ENCODE results near the gene RSU1.

The RSU1 gene

DNA sequence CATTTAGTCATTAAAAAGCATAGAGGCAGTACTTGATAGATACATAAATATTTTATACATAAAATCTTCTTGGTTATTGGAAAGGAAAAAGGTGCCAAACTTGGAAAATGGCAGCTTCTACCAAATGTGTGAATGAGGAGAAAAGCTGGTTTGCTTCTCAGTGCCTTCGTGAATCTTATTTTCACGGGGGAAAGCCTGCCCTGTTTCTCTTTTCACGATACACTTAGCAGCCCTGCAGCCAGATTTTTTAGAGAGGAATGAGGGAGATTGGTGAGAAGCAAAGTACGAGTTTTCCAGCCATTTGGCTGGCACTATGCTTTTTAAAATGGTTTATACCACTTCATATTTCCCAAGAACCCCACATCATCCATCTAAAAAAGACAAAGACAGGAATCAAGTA is 272.6 kb downstream of the RSU1 start:
- TF ChIP-seq, protein P1, sequence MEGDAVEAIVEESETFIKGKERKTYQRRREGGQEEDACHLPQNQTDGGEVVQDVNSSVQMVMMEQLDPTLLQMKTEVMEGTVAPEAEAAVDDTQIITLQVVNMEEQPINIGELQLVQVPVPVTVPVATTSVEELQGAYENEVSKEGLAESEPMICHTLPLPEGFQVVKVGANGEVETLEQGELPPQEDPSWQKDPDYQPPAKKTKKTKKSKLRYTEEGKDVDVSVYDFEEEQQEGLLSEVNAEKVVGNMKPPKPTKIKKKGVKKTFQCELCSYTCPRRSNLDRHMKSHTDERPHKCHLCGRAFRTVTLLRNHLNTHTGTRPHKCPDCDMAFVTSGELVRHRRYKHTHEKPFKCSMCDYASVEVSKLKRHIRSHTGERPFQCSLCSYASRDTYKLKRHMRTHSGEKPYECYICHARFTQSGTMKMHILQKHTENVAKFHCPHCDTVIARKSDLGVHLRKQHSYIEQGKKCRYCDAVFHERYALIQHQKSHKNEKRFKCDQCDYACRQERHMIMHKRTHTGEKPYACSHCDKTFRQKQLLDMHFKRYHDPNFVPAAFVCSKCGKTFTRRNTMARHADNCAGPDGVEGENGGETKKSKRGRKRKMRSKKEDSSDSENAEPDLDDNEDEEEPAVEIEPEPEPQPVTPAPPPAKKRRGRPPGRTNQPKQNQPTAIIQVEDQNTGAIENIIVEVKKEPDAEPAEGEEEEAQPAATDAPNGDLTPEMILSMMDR (IDR thresholded peaks at IDR 0.05; ENCODE audit: insufficient read depth, low read depth, low read length, missing control alignments), result no peak

DNA sequence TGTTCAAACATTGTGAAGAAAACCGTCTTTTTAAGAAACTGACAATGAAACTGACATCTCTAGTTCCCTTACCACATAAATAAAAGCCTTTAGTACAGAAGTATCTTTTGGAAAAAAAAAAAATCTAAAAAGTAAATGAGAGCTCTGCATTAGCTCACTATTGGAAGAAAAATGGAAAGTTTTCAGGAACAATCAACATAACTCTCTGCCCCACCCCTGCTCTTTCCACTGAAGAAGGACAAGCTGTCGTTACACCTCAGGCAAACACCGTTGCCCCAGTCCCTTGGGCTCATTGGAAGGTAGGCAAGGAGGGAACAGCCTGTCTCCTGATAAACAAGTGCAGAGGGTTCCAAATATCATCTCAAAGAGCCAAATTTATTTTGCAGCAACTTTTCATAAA is 273.1 kb downstream of the RSU1 start:
- H3K4me3 ChIP-seq (ENCODE audit: low read depth, low read length), result no peak overlapping the region
- TF ChIP-seq, protein P1 (IDR thresholded peaks at IDR 0.05; ENCODE audit: insufficient read depth, low read depth, low read length, missing control alignments), result no peak
- DNase-seq (ENCODE audit: low read depth), result no peak

More for the DNA sequence above, 272.6 kb downstream of the RSU1 start:
- H3K4me3 ChIP-seq (ENCODE audit: low read depth, low read length), result no peak overlapping the region
- DNase-seq (ENCODE audit: low read depth), result no peak
